Measurements from ENCODE around the gene YIPF2.
"Not testable (repeated sequence)": the region's sequence is repeated elsewhere in the genome, so short reads cannot be mapped to it uniquely, and the experiment has no call there.

The YIPF2 gene

DNA sequence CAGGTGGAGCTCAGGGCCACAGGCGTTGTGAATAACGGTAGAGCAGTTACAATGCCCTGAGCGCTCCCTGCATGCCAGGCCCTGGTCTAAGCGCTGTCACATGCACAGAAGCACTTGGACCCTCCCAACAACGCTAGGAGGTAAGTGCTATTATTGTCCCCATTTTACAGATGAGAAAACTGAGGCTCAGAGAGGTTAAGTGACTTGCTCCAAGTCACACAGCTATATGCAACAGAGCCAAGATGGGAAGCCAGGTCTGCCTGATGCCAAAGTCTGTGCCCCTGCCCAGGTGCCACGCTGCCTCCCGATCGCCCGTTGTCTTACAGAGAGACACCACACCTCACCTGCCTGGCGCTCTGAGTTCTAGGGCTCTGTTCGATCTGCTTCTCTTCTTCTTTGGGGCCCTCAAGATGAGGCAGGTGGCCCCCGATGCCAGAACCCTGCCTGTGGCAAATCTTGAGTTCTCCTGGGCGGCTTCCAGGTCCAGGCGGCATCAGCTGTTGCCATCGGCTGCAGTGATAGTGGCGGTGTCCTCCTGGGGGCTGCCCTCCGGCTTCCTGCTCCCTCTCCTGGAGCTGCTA lies 20.0 kb downstream of the YIPF2 start:
- no peak for DNase-seq (ENCODE audit: low read depth)

DNA sequence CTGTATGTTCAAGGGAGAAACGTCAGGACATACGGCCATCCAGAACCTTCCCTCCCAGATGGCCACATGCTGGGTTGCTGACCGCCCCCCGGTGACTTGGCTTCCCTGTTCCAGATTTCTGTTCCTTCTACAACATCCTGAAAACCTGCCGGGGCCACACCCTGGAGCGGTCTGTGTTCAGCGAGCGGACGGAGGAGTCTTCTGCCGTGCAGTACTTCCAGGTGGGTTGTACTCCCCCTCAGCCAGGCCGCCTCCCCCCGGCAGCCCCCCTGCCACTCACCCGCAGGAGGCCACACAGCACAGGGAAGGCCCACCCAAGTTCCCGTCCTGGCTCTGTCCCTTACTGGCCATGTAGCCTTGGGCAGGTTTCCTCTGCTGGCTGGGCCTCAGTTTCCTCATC lies 20.5 kb downstream of the YIPF2 start:
- DNase-seq (ENCODE audit: low read depth): no peak

DNA sequence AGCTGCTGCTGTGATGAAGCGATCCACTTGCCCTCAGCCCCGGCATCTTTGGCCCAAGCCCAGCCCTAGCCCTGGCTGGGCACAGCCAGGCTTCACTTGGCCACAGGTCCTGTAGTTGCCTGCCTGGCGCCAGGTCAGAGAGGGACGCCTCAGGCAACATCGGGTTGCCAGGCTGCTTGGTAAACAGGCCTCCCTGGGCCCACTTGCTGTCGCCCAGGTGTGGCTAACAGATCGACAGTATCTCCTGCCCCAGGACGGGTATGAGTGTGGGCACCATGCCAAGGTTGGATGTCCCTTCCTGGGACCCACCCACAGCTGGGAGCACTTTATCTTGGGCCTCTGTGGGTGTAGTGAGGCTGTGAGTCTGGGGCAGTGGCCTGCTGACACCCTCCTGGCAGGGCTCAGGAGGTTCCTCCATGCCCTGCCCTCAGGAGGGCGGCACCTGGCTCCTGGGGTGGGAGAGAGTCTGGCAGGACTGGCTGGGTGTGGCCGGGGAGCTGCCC lies 29.2 kb downstream of the YIPF2 start:
- no peak for DNase-seq (ENCODE audit: low read depth)

DNA sequence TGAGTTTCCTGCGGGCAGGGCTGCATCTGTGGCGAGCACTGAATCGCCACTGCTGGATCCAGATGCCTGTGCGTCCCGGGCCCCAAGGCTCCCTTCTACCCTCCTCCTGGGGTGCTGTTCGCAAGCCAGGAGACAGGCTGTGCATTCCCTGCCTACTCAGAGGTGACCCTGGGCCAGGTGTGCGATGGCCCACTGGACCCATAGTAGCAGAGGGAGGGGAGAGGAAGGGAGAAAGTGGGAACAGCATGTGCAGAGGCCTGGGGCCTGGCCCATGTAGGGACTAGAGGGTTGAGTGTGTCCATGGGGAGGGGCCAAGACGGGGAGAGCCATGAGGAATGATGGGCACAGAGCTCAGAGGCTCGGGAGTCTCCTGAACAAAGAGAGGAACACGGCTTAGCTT lies 29.8 kb downstream of the YIPF2 start:
- no peak for DNase-seq (ENCODE audit: low read depth)

DNA sequence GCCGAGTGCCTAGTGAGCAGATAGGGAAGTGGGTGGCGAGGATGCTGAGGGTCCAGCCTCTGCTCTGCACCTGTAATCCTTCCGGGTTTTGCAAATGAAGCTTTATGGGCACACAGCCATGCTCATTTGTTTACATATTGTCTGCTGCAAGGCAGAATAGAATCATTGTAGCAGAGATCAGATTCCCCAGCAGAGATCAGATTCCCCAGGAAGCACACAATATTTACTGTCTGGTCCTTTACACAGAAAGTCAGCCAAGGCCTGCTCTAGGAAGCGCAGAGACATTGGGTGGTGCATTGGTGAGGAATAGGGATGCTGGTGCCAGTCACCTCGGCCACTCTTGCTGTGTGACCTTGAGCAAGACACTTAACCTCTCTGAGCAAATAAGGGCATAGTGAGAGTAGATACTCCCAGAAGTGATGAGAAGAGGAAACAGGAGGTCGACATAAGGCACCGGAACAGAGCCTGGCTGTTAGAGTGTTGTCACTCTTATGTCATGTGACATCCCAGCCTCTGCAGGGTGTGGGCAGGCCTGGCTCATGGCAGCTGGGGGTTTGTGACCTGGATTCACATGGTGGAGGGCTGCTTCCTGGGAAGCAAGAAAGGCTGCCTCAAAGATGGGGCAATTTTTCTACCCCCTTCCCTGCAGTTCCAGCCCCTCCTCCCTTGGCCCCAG lies 31.4 kb downstream of the YIPF2 start:
- no peak for DNase-seq (ENCODE audit: low read depth)

DNA sequence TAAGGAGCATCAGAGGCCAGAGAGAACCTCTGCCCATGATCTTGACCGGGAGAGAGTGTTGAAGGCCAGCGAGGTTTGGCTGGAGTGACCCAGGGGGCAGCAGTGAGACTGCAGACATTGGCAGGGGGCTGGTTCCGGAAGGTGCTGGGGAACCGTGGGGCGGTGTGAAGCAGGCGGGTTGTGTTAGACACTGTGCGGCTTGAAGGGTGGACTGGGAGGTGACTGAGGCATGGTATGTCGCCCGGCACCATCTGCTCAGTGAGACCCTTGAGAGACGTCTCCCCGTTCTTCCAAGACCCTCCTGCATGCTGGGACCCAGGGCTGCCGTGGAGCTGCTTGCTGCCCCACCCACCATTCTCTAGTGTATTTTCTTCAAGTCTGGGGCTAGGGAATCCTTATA lies 32.5 kb downstream of the YIPF2 start:
- DNase-seq (ENCODE audit: low read depth): no peak

DNA sequence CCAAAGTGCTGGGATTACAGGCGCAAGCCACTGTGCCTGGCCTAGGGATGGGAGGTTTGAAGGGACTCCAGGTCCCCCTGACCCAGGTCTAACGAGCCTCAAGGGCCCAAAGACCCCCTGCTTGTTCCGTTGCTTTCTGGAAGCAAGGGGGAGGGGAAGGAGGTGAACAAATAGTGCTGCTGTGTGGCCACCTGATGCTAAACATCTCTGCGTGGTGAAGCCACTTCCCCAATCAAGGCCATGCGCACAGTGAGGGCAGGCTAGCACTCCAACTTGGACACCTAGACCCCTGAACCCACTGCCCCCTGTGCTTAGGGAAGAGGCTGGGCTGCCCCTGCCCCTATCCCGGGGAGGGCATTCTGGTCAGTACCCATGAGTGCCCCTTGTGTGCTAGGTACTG lies 33.1 kb downstream of the YIPF2 start:
- no peak for DNase-seq (ENCODE audit: low read depth)

DNA sequence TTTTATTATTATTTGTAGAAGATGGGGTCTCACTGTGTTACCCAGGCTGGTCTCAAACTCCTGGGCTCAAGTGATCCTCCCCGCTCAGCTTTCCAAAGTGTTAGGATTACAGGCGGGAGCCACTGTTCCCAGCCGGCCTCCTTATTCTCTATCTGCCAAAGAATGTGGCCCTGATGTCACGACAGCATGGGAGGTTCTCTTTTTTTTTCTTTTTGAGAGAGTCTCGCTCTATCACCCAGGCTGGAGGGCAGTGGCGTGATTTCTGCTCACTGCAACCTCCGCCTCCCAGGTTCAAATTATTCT lies 33.6 kb downstream of the YIPF2 start:
- no peak for DNase-seq (ENCODE audit: low read depth)

DNA sequence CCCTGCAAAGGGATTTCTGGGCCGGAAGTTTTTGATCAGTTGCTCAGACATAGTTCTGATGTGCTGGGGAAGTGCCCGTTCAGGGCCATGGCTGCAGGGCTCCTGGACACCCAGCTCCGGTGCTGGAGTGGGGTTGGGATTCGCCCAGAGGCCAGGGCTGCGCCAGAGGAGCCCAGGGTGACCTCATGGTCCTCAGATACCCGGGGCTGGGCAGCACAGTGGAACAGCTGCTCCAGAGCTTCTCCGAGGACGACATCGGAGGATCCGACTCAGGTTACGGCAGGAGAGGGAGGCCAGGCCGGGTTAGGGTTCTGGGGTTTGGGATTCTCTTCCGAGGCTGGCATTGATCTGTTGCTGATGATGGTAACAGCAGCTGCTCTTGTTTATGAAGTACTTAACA lies 36.2 kb downstream of the YIPF2 start:
- DNase-seq (ENCODE audit: low read depth): no peak

DNA sequence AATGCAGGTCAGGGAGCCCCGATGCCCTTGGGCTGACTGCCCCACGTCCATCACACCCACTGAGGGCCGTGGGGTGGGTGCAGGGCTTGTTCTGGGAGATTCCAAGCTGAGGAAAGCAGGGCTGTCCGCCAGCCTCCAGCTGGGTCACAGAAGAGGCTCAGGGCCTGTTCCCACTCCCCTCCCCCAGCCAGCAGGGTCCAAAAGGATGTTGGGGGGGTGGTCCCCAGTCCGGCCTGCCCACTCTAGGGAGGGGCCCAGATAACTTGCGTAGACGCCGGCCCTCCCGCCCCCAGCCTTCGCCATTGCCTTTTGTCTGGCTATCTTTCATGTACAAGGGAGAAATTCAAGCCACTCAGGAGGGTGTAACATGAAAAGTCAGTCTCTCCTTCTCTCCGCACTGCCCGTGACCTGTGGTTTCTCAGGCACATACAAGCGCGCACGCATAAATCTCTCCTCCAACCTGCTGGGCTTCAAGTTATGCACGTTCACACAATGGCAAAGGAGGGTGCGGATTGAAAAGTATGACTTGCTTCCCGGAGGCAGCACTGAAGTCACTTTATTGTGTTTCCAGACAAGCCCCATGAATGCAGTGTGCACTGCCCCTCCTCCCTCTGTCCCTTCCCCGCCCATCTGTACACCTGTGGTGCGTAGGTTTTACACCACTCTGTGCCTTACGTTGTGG lies 36.9 kb downstream of the YIPF2 start:
- DNase-seq (ENCODE audit: low read depth): no peak

DNA sequence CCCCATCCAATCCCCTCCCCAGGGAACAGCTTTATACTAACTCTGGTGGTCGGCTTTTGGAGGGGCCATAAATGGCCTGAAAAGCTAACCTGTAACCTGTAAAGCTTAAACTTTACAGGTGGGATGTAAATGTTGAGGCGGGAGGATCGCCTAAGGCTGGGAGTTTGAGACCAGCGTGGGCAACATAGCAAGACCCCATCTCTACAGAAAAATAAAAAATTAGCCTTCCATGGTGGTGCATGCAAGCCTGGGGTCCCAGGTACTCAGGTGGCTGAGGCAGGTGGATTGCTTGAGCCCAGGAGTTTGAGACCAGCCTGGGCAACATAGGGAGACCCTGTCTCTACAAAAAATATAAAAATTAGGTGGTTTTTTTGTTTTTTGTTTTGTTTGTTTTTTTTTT lies 38.6 kb downstream of the YIPF2 start:
- no peak for DNase-seq (ENCODE audit: low read depth)

DNA sequence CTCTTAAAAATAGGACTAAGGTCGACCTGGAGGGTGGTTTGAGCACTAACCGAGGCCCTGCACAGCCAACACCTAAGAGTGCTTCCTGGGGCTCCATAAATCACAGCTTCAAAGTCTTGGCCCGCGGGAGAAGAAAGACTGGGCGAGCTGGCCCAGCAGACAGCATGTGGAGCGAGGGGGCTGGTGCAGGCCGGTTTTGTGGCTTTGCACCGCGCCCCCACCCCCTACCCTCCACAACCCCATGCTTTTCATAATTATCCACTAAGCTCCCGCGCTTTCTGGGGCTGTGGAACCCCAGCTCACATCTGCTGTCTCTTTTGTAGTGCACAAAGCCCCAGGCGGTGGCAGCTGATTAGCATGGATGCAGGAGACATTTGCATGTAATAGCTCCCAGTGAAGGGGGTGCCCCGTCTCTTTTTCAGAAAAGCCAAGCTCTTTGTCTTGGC lies 40.0 kb downstream of the YIPF2 start:
- no peak for DNase-seq (ENCODE audit: low read depth)

DNA sequence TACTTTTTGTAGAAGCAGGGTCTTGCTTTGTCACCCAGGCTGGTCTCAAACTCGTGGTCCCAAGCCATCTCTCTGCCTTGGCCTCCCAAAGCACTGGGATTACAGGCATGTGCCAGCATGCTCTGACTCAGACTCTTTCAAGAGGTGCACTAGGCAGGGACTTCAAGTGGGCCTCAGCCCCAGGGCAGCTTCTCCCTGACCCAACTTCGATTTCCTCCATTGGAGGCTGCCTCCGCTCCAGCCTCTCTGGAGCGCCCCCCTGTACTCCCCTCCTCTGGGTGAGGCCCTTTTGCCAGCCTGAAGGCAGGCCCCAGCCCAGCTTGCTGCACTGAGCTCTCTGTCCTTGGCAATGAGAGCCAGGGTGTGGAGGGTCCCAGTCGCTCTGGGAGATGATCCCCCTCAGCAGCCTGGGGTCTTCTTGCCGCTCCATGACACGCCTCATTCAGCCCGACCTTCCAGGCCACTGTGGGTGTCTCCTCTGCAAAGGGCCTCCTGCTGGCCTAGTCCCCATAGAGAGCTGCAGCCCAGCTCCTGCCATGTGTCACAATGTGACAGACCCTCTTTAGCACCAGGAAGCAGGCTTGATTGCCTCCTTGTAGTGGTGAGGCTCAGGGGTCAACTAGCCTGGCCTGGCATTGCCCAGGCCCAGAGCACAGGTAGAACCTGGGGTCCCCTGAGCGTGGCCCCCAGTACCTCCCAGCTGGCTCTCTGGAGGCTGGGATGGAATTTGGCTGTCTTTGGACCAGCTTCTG lies 40.6 kb downstream of the YIPF2 start:
- DNase-seq (ENCODE audit: low read depth): no peak

DNA sequence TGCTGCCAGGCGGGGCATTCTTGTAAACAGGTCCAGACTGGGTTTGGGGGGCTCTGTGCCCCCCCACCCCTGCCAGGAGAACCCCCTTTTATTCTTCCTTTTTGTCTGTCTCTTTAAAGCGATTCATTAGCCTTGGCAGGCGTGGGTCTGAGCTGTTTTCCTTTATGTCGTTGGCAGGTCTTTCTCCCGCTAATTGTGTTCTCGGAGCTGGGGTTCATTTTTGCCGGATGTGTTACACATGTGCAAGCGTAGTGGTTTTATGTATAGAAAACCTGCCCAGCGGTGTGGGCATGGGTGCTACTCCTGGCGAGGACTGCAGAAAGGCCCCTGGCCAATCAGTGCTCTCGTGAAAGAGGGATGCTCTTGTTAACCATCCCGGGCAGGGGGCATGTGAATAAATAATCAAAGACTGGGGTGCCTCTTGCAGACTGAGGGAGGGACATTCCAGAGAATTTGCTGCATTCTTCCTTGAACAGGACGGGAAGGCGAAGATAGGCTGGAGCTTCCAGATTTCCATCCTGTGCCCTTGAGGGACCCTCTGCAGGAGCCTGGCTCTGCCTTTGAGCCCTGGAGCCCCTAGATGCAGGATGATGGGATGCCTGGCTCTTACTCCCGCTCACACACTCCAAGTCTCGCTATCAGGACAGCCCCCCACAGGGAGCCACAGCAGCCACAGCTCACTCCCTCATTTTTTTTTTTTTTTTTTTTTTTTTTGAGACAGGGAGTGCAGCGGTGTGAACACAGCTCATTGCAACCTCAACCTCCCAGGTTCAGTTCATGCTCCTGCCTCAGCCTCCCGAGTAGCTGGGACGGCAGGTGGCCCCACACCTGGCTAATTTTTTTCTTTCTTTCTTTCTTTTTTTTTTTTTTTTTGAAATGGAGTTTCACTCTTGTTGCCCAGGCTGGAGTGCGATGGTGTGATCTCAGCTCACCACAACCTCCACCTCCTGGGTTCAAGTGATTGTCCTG lies 43.0 kb downstream of the YIPF2 start:
- no peak for DNase-seq (ENCODE audit: low read depth)

DNA sequence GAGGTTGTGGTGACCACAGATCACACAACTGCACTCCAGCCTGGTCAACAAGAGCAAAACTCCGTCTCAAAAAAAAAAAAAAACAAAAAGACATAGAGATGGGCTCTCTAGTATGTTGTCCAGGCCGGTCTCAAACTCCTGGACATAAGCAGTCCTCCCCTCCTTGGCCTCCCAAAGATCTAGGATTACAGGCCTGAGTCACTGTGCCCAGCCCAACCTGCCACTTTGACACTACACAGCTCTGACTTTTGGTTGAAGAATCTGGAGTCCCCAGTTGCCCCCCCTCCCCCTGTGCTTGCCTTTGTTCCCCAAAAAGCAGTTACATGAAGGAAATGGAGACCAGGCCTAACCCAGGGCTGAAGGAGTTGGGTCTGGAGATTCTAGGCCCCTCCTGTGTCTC lies 44.2 kb downstream of the YIPF2 start:
- DNase-seq (ENCODE audit: low read depth): no peak

DNA sequence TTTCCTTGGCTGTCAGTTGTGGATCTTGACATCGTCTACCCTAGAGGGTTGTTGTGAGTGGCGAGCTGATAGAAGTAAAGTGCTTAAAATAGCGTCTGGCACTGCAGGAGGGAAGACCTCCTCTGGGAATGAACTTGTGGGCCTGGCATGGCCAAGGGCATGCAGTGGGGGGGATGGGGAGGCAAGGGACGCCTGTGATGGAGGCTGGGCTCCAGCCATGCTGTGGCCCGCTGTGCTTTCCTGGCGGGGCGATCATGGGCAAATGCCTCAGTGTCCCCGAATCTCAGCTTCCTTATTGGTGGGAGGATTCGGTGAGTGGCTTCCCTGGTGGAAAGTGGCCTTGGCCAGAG lies 46.4 kb downstream of the YIPF2 start:
- no peak for DNase-seq (ENCODE audit: low read depth)

DNA sequence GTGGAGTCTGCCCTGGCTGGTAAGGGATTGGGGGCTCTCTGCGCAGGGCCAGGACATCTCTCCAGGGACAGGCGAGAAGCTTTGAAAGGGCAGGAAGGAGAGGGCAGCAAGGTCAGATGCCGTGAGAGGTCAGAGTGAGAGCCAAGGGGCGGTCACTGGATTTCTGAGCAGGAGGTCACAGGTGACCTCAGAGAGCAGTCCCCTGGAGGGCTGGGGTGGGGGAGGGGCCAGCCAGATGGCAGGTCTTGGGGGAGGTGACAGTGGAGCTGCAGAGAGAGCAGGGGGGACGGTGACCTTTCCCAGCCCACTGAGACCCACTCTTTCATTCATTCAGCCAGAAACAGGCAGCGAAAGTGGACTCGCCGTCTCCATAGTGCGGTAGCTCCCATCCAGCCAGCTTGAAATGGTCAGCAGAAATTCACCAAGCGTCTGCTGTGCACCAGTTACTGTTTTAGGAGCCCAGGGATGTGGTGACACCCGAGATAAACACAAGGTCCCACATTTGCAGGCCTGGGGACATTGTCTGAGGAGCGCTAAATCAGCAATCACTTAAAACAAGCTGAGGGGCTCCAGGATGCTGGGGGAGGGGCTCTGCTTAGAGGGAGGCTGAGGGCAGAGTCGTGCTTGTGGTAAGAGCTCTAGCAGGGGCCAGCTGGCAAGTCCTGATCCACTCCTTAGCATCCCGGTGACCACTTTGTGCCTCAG lies 46.9 kb downstream of the YIPF2 start:
- DNase-seq (ENCODE audit: low read depth): no peak

DNA sequence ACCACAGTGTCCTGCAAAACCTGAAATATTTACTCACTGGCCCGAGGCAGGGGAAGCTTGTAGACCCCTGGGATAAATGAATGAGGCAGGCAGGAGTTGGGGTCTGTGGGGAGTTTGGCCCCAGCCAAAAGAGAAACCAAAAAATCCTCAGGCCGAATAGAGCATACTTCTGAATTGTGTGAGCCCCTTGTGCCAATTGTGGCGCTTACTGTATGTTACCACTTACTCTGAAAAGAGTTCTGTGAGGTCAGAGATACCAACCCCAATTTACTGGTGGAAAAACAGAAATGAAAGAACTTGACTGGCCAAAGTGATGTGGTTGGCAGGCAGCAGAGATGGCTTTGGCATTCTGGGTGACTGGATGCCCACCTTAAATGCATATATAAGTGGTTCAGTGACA lies 50.2 kb downstream of the YIPF2 start:
- no peak for DNase-seq (ENCODE audit: low read depth)

DNA sequence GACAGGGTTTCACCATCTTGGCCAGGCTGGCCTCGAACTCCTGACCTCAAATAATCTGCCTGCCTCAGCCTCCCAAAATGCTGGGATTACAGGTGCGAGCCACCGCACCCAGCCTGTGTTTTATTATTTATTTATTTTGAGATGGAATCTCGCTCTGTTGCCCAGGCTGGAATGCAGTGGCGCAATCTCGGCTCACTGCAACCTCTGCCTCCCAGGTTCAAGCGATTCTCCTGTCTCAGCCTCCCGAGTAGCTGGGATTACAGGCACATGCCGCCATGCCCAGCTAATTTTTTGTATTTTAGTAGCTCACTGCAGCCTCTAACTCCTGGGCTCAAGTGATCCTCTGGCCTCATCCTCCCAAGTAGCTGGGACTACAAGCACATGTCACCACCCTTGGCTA lies 50.8 kb downstream of the YIPF2 start:
- DNase-seq (ENCODE audit: low read depth): not testable (repeated sequence)

DNA sequence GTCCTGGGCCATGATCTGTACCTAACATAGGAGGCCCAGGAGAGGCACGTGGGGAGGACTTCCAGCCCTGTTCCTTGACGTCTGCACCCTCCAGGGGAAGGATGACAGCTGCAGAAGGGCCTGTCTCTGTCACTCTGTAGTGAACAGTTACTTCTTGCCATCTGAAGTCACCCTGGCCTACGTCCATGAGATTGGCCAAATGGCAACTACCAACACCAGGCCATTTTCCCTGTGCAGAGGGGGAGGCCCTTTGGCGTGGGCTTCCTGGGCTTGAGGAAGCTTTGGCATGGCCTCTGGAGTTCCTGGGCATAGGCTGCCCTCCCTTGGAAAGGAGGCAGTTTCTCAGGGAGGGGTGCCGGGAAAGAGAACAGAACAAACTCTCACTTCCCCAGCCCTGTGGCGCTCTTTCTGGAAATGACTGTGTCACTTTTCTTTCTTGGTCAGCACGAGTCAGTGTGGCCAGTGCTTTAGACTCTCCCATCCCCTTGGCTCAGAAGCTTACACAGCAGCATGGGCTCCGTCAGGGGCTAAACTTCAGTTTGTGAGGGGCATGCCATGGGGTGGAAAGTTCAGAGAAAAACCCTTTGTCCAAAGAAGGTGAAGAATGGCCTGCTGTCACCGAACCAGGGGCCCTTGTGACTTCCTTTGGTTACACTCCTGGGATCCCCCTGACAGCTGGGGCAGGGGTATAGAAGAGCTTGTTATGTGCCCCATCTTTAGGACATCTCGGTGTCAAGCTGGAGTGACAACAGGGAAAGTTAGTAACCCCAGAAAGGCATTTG lies 51.8 kb downstream of the YIPF2 start:
- DNase-seq (ENCODE audit: low read depth): no peak

Data from T-helper 22 cell (primary cell).